ENCODE measurements around the gene PKD1. TPM values are rescaled to one million over a fixed set of nuclear protein-coding genes. Genes with fewer than 3 reads are reported as not detected.
A peak's percentile ranks its signal among the peaks of the same experiment; 100 is the strongest.

Gene PKD1
- total and polyA plus RNA-seq, 2 of the 13 experiments (the other 11 are each of a cell fraction or from before 2014, with no cell fraction given): 22.1 to 23.0 TPM

DNA sequence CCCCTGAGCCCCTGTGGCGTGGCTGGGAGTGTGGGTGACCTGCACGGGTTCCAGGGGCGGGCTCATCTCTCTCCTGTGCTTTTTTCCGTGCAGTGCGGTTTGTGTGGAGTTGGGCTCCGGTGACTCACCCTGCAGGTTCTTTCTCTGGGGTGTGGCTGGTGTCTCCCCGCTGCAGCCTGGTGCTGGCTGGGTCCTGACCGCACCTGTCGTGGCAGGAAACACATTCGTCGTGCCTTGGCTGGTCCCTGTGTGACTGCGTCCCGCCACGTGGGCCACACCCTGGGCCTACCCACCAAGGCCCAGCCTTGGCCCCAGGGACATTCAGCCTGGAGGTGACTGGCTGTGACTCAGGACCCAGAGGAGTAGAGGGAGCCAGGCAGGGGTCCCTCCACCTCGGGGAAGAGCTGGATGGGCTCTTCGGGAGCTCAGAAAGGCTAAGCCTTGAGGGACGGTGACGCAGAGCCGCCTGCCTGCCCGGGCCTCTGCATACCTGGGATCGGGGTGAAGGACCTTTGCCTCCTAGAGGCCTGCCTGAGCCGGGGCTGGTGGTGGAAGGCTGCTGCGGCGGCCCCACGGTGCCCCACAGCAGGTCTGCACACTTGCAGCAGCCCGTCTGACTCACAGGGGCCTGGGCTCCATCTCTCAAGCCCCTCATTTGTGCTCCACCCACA, 27.6 kb upstream of the PKD1 start (continued):
- TF ChIP-seq ZBTB40 (IDR thresholded peaks at IDR 0.05): no peak
- peak; percentile 16; the same call in 1 of the 2 replicates for TF ChIP-seq ZBTB40 (CRISPR knock-in tag; IDR thresholded peaks at IDR 0.05)
- peak; percentile 26; the same call in 1 of the 2 replicates for TF ChIP-seq HMG20A (CRISPR knock-in tag; IDR thresholded peaks at IDR 0.05; ENCODE audit: borderline replicate concordance)
- no peak for TF ChIP-seq ZNF850 (CRISPR knock-in tag; conservative IDR thresholded peaks at IDR 0.05)
- 0 out of 2 replicates have a peak, but pooled peaks have one; percentile 30 for TF ChIP-seq ZNF772 (CRISPR knock-in tag; IDR thresholded peaks at IDR 0.05)
- TF ChIP-seq ZNF556 (CRISPR knock-in tag; IDR thresholded peaks at IDR 0.05; ENCODE audit: borderline replicate concordance): 0 out of 2 replicates have a peak, but pooled peaks have one; percentile 56
- TF ChIP-seq CERS6 (CRISPR knock-in tag; IDR thresholded peaks at IDR 0.05): no peak
- TF ChIP-seq BHLHE40 (IDR thresholded peaks at IDR 0.05; ENCODE audit: low read length): no peak
- TF ChIP-seq REPIN1 (CRISPR knock-in tag; IDR thresholded peaks at IDR 0.05; ENCODE audit: borderline replicate concordance, low read depth): peak; percentile 34; the same call in 1 of the 2 replicates
- peak; percentile 74; the same call in 1 of the 2 replicates for TF ChIP-seq DNMT1 (CRISPR knock-in tag; IDR thresholded peaks at IDR 0.05)
- peak; percentile 51; the same call in 1 of the 2 replicates for TF ChIP-seq GABPB1 (CRISPR knock-in tag; IDR thresholded peaks at IDR 0.05)
- TF ChIP-seq ZSCAN9 (CRISPR knock-in tag; IDR thresholded peaks at IDR 0.05; ENCODE audit: borderline replicate concordance): 0 out of 2 replicates have a peak, but pooled peaks have one; percentile 11
- no peak for TF ChIP-seq RFXAP (CRISPR knock-in tag; IDR thresholded peaks at IDR 0.05; ENCODE audit: borderline replicate concordance)
